Body of pancreas (tissue), 4 donors: ENCODE results near the gene PRPF8. TPM values are rescaled to one million over a fixed set of nuclear protein-coding genes. Genes with fewer than 3 reads are reported as not detected.
A peak's percentile ranks its signal among the peaks of the same experiment; 100 is the strongest.

Experiments used
- ATAC-seq: fragments of 150-250 bp; one replicate; pipeline ENCODE4 v1.9.1; 2016
- DNase-seq, 4 donors: peaks; one replicate each; pipeline ENCODE4 v3.0.0-alpha.2; 2019
- H3K27ac ChIP-seq, 4 donors: fragments of 200-600 bp; sonication (generic); 1 replicate in 3 of 4; 2 replicates in 1 of 4; pipeline versions ENCODE4 v1.5.1 to v1.6.1; 2016 to 2019; ENCODE audit warnings: mild to moderate bottlenecking in 1 of 4, mixed read lengths in 1 of 4, moderate library complexity in 1 of 4
- H3K27me3 ChIP-seq, 2 donors: fragments of 200-600 bp; sonication (generic); one replicate each; pipeline ENCODE4 v1.6.0; 2016; ENCODE audit warnings: mild to moderate bottlenecking in 1 of 2
- H3K36me3 ChIP-seq, 2 donors: fragments of 200-600 bp; sonication (generic); replicated peaks in 1 of 2; 2 replicates each; pipeline ENCODE4 v1.5.1; 2016; ENCODE audit warnings: low read depth in 2 of 2; ENCODE audit not compliant: insufficient read depth in 1 of 2
- H3K4me1 ChIP-seq: fragments of 200-600 bp; sonication (generic); one replicate; pipeline ENCODE4 v1.6.0; 2016
- H3K4me3 ChIP-seq, 2 donors: fragments of 200-600 bp; sonication (generic); 1 replicate in 1 of 2; 2 replicates in 1 of 2; pipeline ENCODE4 v1.5.1; 2016 to 2019
- H3K9me3 ChIP-seq, 3 donors: fragments of 200-600 bp; sonication (generic); 1 replicate in 2 of 3; 2 replicates in 1 of 3; pipeline ENCODE4 v1.5.1; 2016
- POLR2A ChIP-seq, 3 donors: fragments of 450-650 bp; IDR thresholded peaks; one replicate each; pipeline ENCODE4 v1.6.1; 2016; ENCODE audit warnings: antibody characterized with exemption in 3 of 3, mild to moderate bottlenecking in 2 of 3
- WGBS, 2 donors: methylation state at CpG; one replicate each; pipeline ENCODE4 v1.1.5; 2017; 5-methylcytosine and 5-hydroxymethylcytosine counted together
- intact Hi-C: fragments of 100-400 bp; cut with DNase I; formaldehyde crosslinking; loops from one replicate; pipeline ENCODE4 v1.15.1; 2023
- total RNA-seq, 2 donors: library from RNA; depleted of rRNA; stranded (reverse); fragments of >200 nt; gene quantifications; one replicate each; pipeline ENCODE4 v1.1.0, GENCODE V29; 2016
- TF ChIP-seq, protein P1 (sequence below), 7 experiments: fragments of 450-650 bp in 4 of 7; fragments of 200-600 bp in 3 of 7; sonication (generic) in 3 of 7; IDR thresholded peaks; one replicate each; pipeline ENCODE4 v1.5.1; 2016 to 2019; ENCODE audit warnings: antibody characterized with exemption in 7 of 7

The PRPF8 gene
- total RNA-seq, 2 donors from 2014 or later, result 84.7 to 100 TPM

DNA sequence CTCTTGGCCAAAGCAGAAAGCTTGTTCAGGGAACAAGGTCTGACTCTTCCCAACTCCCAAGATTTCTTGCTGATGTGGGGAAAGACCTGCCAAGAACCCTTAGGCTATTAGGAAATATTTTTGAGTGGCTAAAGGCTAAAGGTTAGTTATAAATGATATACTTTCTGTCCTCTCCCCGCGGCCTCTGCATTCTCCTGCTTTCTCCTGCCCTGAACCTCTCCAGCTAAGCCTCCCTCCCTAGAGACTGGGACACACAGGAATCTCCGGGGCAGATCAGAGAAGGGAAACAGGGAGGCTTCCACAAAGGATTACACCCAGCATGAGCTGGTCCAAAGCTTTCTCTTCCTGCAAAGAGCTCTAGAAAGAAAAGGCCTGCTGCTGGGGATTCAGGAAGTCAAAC is 58.3 kb downstream of the PRPF8 start:
- H3K27me3 ChIP-seq, result no peaks in the 10 kb centered on the region
- no peaks in the 10 kb centered on the region for H3K9me3 ChIP-seq
- TF ChIP-seq, protein P1, sequence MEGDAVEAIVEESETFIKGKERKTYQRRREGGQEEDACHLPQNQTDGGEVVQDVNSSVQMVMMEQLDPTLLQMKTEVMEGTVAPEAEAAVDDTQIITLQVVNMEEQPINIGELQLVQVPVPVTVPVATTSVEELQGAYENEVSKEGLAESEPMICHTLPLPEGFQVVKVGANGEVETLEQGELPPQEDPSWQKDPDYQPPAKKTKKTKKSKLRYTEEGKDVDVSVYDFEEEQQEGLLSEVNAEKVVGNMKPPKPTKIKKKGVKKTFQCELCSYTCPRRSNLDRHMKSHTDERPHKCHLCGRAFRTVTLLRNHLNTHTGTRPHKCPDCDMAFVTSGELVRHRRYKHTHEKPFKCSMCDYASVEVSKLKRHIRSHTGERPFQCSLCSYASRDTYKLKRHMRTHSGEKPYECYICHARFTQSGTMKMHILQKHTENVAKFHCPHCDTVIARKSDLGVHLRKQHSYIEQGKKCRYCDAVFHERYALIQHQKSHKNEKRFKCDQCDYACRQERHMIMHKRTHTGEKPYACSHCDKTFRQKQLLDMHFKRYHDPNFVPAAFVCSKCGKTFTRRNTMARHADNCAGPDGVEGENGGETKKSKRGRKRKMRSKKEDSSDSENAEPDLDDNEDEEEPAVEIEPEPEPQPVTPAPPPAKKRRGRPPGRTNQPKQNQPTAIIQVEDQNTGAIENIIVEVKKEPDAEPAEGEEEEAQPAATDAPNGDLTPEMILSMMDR (IDR thresholded peaks at IDR 0.05), result no peak
- no peak for TF ChIP-seq POLR2A (IDR thresholded peaks at IDR 0.05)
- peak overlapping the region in 1 of 4 donors; percentile 90 for H3K27ac ChIP-seq
- ATAC-seq, result no peak
- 68 to 72% methylated on average over 3 of the region's 3 CpGs for WGBS, 2 donors
- no peak for DNase-seq
- H3K4me1 ChIP-seq, result peaks cover 20% of the 10 kb centered on the region
- H3K4me3 ChIP-seq, result no peak overlapping the region
- no peaks in the 10 kb centered on the region for H3K36me3 ChIP-seq
- intact Hi-C loops, result no loop called here

GRCh38 chr17:1625581-1625980 is 59.1 kb downstream of the PRPF8 start:
- WGBS, 2 donors, result 85% methylated on average over 6 of the region's 6 CpGs
- TF ChIP-seq, protein P1 (IDR thresholded peaks at IDR 0.05), result no peak
- no peak for TF ChIP-seq POLR2A (IDR thresholded peaks at IDR 0.05)
- Histone ChIP-seq H3K4me1 (peaks cover 20% of the 10 kb centered on the region), H3K27ac (no peak overlapping the region), H3K36me3 (no peaks in the 10 kb centered on the region), H3K9me3 (no peaks in the 10 kb centered on the region), H3K27me3 (no peaks in the 10 kb centered on the region), H3K4me3 (no peak overlapping the region)
- DNase-seq (no peak), ATAC-seq (no peak)
- intact Hi-C loops, result no loop called here

GRCh38 chr17:1625053-1625452 is 59.6 kb downstream of the PRPF8 start:
- Histone ChIP-seq H3K36me3 (no peaks in the 10 kb centered on the region), H3K27me3 (no peaks in the 10 kb centered on the region), H3K9me3 (no peaks in the 10 kb centered on the region), H3K4me1 (peaks cover 17% of the 10 kb centered on the region), H3K4me3 (no peak overlapping the region), H3K27ac (no peak overlapping the region)
- ATAC-seq, result no peak
- TF ChIP-seq, protein P1 (IDR thresholded peaks at IDR 0.05), result no peak
- no peak for TF ChIP-seq POLR2A (IDR thresholded peaks at IDR 0.05)
- intact Hi-C loops, result no loop called here
- WGBS, 2 donors, result 75 to 94% methylated on average over 8 to 14 of the region's 14 CpGs
- no peak for DNase-seq

DNA sequence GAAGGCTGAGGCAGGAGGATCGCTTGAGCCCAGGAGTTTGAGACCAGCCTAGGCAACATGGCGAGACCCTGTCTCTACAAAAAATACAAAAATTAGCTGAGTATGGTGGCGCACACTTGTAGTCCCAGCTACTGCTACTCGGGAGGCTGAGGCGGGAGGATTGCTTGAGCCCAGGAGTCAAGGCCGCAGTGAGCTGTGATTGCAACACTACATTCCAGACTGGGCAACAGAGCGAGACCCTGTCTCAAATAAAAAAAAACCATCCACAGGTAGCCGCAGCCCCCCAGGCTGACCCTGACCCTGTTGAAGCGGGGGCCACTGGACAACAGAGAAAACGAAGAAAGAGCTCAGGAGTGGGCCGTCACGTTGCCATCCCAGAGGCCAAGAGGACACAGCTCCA is 60.0 kb downstream of the PRPF8 start:
- no peaks in the 10 kb centered on the region for H3K27me3 ChIP-seq
- no peak overlapping the region for H3K27ac ChIP-seq
- no peaks in the 10 kb centered on the region for H3K36me3 ChIP-seq
- no peak for DNase-seq
- ATAC-seq, result no peak
- peaks cover 13% of the 10 kb centered on the region for H3K4me1 ChIP-seq
- intact Hi-C loops, result no loop called here
- H3K9me3 ChIP-seq, result no peaks in the 10 kb centered on the region
- TF ChIP-seq, protein P1 (IDR thresholded peaks at IDR 0.05), result no peak
- TF ChIP-seq POLR2A (IDR thresholded peaks at IDR 0.05), result no peak
- no peak overlapping the region for H3K4me3 ChIP-seq
- WGBS, 2 donors, result 82 to 85% methylated on average over 10 to 12 of the region's 12 CpGs

DNA sequence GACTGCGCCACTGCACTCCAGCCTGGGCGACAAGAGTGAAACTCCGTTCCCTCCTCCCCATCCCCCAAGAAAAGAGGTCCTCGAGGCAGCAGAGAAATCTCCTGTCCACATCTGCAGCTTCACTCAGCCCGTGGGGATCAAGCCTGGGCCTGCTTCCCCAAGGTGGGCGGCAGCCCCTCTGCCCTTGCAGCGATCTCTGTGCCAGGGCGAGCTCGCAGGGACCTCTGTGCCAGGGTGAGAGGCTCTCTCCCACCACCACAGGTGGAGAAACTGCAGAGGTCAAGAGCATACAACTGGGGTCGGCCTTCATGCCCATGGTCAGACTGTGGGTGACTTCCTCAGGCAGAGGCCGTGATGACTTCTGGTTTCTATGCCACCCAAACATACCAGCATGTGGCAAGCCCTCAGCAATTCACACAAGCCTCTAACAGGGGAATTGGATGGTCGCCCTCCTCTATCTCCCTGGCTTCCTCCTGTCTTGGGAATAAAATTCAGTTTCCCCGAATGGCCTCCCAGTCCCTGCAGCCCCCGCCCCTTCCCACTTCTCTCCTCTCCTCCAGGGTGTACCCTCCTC is 61.5 kb downstream of the PRPF8 start:
- TF ChIP-seq POLR2A (IDR thresholded peaks at IDR 0.05), result no peak
- TF ChIP-seq, protein P1 (IDR thresholded peaks at IDR 0.05), result no peak

More for the DNA sequence above, 61.5 kb downstream of the PRPF8 start:
- no peaks in the 10 kb centered on the region for H3K9me3 ChIP-seq
- no peak for DNase-seq
- H3K27me3 ChIP-seq, result no peaks in the 10 kb centered on the region
- no peak overlapping the region for H3K27ac ChIP-seq
- no peak overlapping the region for H3K4me3 ChIP-seq
- ATAC-seq, result no peak
- peaks cover 9% of the 10 kb centered on the region for H3K4me1 ChIP-seq
- WGBS, 2 donors, result 94 to 99% methylated on average over 6 to 14 of the region's 14 CpGs
- no peaks in the 10 kb centered on the region for H3K36me3 ChIP-seq
- intact Hi-C loops, result no loop called here
